Activated T-cell treated with anti-CD3 and anti-CD28 coated beads, Interleukin-2, amount 50 U/mL, for 72 hours (primary cell): ENCODE measurements around the gene C1orf105. TPM values are rescaled to one million over a fixed set of nuclear protein-coding genes. Genes with fewer than 3 reads are reported as not detected.

Experiments
- ATAC-seq, 2 donors: fragments of 150-1000 bp; cut with Tn5 transposase; replicated peaks in 1 of 2; 2 replicates each; pipeline ENCODE4 v1.10.0; 2021; ENCODE audit warnings: moderate library complexity in 2 of 2, mild to moderate bottlenecking in 1 of 2
- DNase-seq, 2 donors: peaks; one replicate each; pipeline ENCODE4 v3.0.0; 2021 to 2022; ENCODE audit warnings: mixed read lengths in 1 of 2
- H3K27ac Mint-ChIP-seq: one replicate; pipeline ENCODE4 v1.8.0; 2022; ENCODE audit warnings: mild to moderate bottlenecking, moderate library complexity, mixed read lengths
- H3K27me3 Mint-ChIP-seq: one replicate; pipeline ENCODE4 v1.8.0; 2022; ENCODE audit warnings: low read depth, mixed read lengths
- H3K36me3 Mint-ChIP-seq, 2 donors: one replicate each; pipeline ENCODE4 v1.8.0; 2022; ENCODE audit warnings: mixed read lengths in 2 of 2, mild to moderate bottlenecking in 1 of 2; ENCODE audit not compliant: insufficient read depth in 2 of 2
- H3K4me1 Mint-ChIP-seq: one replicate; pipeline ENCODE4 v1.8.0; 2022; ENCODE audit warnings: low read depth, mixed read lengths
- H3K4me3 Mint-ChIP-seq, 2 donors: one replicate each; pipeline ENCODE4 v1.8.0; 2022; ENCODE audit warnings: mild to moderate bottlenecking in 2 of 2, mixed read lengths in 2 of 2, moderate library complexity in 2 of 2
- H3K9me3 Mint-ChIP-seq, 2 donors: one replicate each; pipeline ENCODE4 v1.8.0; 2022; ENCODE audit warnings: mixed read lengths in 2 of 2
- total RNA-seq, 2 donors: library from RNA; stranded (reverse); gene quantifications; one replicate each; pipeline ENCODE4 v1.2.3, GENCODE V29; 2022

C1orf105 gene
- total RNA-seq, 2 donors from 2014 or later = not detected

- H3K4me3 Mint-ChIP-seq = no peak overlapping the region
- DNase-seq = no peak
- H3K27me3 Mint-ChIP-seq = peaks cover 13% of the 10 kb centered on the region
- H3K36me3 Mint-ChIP-seq = no peaks in the 10 kb centered on the region
- H3K9me3 Mint-ChIP-seq = no peaks in the 10 kb centered on the region
- H3K27ac Mint-ChIP-seq = no peak overlapping the region
- no peak for ATAC-seq
- H3K4me1 Mint-ChIP-seq = no peaks in the 10 kb centered on the region
These were observed 97.1 kb downstream of the C1orf105 start for GRCh38 chr1:172517545-172517944.

Other genes with a start within 250 kb of the C1orf105 start
- gene PIGC, start 23.4 kb downstream of the C1orf105 start, total RNA-seq = 10 to 100 TPM; 31.4 to 32.7 TPM
- gene SUCO, start 112.5 kb downstream of the C1orf105 start, total RNA-seq = 10 to 100 TPM; 27.6 to 31.3 TPM
- gene FASLG, start 238.4 kb downstream of the C1orf105 start, total RNA-seq = 1 to 10 TPM; 3.9 to 9.0 TPM